ENCODE measurements around the gene IL1R2. TPM values are rescaled to one million over a fixed set of nuclear protein-coding genes. Genes with fewer than 3 reads are reported as not detected.
A peak's percentile ranks its signal among the peaks of the same experiment; 100 is the strongest.

The IL1R2 gene
- total and polyA plus RNA-seq, 2 of the 13 experiments (the other 11 are each of a cell fraction or from before 2014, with no cell fraction given), result 3.6 to 7.3 TPM

GRCh38 chr2:102065675-102066252 lies 74.0 kb downstream of the IL1R2 start (continued):
- TF ChIP-seq, protein P1, sequence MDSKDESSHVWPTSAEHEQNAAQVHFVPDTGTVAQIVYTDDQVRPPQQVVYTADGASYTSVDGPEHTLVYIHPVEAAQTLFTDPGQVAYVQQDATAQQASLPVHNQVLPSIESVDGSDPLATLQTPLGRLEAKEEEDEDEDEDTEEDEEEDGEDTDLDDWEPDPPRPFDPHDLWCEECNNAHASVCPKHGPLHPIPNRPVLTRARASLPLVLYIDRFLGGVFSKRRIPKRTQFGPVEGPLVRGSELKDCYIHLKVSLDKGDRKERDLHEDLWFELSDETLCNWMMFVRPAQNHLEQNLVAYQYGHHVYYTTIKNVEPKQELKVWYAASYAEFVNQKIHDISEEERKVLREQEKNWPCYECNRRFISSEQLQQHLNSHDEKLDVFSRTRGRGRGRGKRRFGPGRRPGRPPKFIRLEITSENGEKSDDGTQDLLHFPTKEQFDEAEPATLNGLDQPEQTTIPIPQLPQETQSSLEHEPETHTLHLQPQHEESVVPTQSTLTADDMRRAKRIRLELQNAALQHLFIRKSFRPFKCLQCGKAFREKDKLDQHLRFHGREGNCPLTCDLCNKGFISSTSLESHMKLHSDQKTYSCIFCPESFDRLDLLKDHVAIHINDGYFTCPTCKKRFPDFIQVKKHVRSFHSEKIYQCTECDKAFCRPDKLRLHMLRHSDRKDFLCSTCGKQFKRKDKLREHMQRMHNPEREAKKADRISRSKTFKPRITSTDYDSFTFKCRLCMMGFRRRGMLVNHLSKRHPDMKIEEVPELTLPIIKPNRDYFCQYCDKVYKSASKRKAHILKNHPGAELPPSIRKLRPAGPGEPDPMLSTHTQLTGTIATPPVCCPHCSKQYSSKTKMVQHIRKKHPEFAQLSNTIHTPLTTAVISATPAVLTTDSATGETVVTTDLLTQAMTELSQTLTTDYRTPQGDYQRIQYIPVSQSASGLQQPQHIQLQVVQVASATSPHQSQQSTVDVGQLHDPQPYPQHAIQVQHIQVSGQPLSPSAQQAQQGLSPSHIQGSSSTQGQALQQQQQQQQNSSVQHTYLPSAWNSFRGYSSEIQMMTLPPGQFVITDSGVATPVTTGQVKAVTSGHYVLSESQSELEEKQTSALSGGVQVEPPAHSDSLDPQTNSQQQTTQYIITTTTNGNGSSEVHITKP (CRISPR knock-in tag; IDR thresholded peaks at IDR 0.05; ENCODE audit: low read depth), result no peak
- TF ChIP-seq HMG20B (CRISPR knock-in tag; conservative IDR thresholded peaks at IDR 0.05) (no peak), ARNT2 (CRISPR knock-in tag; IDR thresholded peaks at IDR 0.05; ENCODE audit: low read depth) (peak; percentile 54; the same call in 1 of the 2 replicates), ZNF577 (CRISPR knock-in tag; IDR thresholded peaks at IDR 0.05; ENCODE audit: borderline replicate concordance, low read depth) (no peak), NFE2L1 (CRISPR knock-in tag; IDR thresholded peaks at IDR 0.05; ENCODE audit: borderline replicate concordance) (peak; percentile 90; the same call in 1 of the 2 replicates), ZNF350 (CRISPR knock-in tag; IDR thresholded peaks at IDR 0.05; ENCODE audit: borderline replicate concordance, low read depth) (no peak), NFKBIZ (CRISPR knock-in tag; IDR thresholded peaks at IDR 0.05) (no peak), ONECUT2 (CRISPR knock-in tag; IDR thresholded peaks at IDR 0.05) (no peak), KDM5A (IDR thresholded peaks at IDR 0.05; ENCODE audit: borderline replicate concordance, low read length) (no peak), ZNF564 (CRISPR knock-in tag; IDR thresholded peaks at IDR 0.05) (no peak), PAF1 (CRISPR knock-in tag; IDR thresholded peaks at IDR 0.05) (no peak), RARA (CRISPR knock-in tag; IDR thresholded peaks at IDR 0.05) (peak; percentile 78), MTA3 (CRISPR knock-in tag; IDR thresholded peaks at IDR 0.05) (no peak), NR2F6 (IDR thresholded peaks at IDR 0.05) (0 out of 2 replicates have a peak, but pooled peaks have one; percentile 8), NR2F6 (CRISPR knock-in tag; IDR thresholded peaks at IDR 0.05) (peak; percentile 55; the same call in 1 of the 2 replicates), PTBP1 (IDR thresholded peaks at IDR 0.05; ENCODE audit: low read depth, low read length, poor library complexity, severe bottlenecking) (no peak)
- TF ChIP-seq, protein P2, sequence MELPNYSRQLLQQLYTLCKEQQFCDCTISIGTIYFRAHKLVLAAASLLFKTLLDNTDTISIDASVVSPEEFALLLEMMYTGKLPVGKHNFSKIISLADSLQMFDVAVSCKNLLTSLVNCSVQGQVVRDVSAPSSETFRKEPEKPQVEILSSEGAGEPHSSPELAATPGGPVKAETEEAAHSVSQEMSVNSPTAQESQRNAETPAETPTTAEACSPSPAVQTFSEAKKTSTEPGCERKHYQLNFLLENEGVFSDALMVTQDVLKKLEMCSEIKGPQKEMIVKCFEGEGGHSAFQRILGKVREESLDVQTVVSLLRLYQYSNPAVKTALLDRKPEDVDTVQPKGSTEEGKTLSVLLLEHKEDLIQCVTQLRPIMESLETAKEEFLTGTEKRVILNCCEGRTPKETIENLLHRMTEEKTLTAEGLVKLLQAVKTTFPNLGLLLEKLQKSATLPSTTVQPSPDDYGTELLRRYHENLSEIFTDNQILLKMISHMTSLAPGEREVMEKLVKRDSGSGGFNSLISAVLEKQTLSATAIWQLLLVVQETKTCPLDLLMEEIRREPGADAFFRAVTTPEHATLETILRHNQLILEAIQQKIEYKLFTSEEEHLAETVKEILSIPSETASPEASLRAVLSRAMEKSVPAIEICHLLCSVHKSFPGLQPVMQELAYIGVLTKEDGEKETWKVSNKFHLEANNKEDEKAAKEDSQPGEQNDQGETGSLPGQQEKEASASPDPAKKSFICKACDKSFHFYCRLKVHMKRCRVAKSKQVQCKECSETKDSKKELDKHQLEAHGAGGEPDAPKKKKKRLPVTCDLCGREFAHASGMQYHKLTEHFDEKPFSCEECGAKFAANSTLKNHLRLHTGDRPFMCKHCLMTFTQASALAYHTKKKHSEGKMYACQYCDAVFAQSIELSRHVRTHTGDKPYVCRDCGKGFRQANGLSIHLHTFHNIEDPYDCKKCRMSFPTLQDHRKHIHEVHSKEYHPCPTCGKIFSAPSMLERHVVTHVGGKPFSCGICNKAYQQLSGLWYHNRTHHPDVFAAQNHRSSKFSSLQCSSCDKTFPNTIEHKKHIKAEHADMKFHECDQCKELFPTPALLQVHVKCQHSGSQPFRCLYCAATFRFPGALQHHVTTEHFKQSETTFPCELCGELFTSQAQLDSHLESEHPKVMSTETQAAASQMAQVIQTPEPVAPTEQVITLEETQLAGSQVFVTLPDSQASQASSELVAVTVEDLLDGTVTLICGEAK (IDR thresholded peaks at IDR 0.05), result no peak
- TF ChIP-seq, protein P2 (CRISPR knock-in tag; IDR thresholded peaks at IDR 0.05), result peak; percentile 76
